ACC112 (cell line): ENCODE data around the gene ATP11A.
"Not testable (repeated sequence)": the region's sequence is repeated elsewhere in the genome, so short reads cannot be mapped to it uniquely, and the experiment has no call there.

ENCODE experiments used
- H2AFZ ChIP-seq: fragments of 200-600 bp; sonication (generic); one replicate; pipeline ENCODE4 v1.6.0; 2017; ENCODE audit warnings: antibody characterized with exemption, low read length; ENCODE audit not compliant: unreplicated experiment
- H3K27ac ChIP-seq: fragments of 200-600 bp; sonication (generic); 2 replicates; pipeline ENCODE4 v1.5.1; 2014; ENCODE audit warnings: low read depth, mild to moderate bottlenecking, antibody characterized with exemption, low read length, moderate library complexity
- H3K27me3 ChIP-seq: fragments of 200-600 bp; sonication (generic); 2 replicates; pipeline ENCODE4 v1.6.1; 2014; ENCODE audit warnings: mild to moderate bottlenecking, antibody characterized with exemption, low read length, moderate library complexity, mixed read lengths; ENCODE audit not compliant: insufficient read depth
- H3K36me3 ChIP-seq: fragments of 200-600 bp; sonication (generic); 2 replicates; pipeline ENCODE4 v1.6.1; 2016; ENCODE audit warnings: mild to moderate bottlenecking, antibody characterized with exemption, low read length, moderate library complexity, mixed read lengths; ENCODE audit not compliant: insufficient read depth
- H3K4me1 ChIP-seq: fragments of 200-600 bp; sonication (generic); one replicate; pipeline ENCODE4 v1.6.1; 2016; ENCODE audit warnings: low read length, mixed read lengths; ENCODE audit not compliant: insufficient read depth, unreplicated experiment, control insufficient read depth
- H3K4me3 ChIP-seq: fragments of 200-600 bp; sonication (generic); 2 replicates; pipeline ENCODE4 v1.5.1; 2014; ENCODE audit warnings: mild to moderate bottlenecking, low read depth, low read length
- H3K79me2 ChIP-seq: fragments of 200-600 bp; sonication (generic); one replicate; pipeline ENCODE4 v1.6.0; 2016; ENCODE audit warnings: low read length; ENCODE audit not compliant: control insufficient read depth, unreplicated experiment, insufficient read depth

Gene ATP11A

GRCh38 chr13:112782429-112783010 lies 92.7 kb downstream of the ATP11A start:
- no peaks in the 10 kb centered on the region for H3K36me3 ChIP-seq
- H3K4me3 ChIP-seq: no peak overlapping the region
- no peaks in the 10 kb centered on the region for H3K79me2 ChIP-seq
- no peaks in the 10 kb centered on the region for H3K27me3 ChIP-seq
- H3K4me1 ChIP-seq: no peaks in the 10 kb centered on the region
- no peak overlapping the region for H3K27ac ChIP-seq
- no peak overlapping the region for H2AFZ ChIP-seq

GRCh38 chr13:112783135-112783977 lies 93.5 kb downstream of the ATP11A start:
- Histone ChIP-seq H3K79me2 (no peaks in the 10 kb centered on the region), H2AFZ (no peak overlapping the region), H3K4me1 (no peaks in the 10 kb centered on the region), H3K36me3 (no peaks in the 10 kb centered on the region), H3K27me3 (no peaks in the 10 kb centered on the region), H3K27ac (no peak overlapping the region), H3K4me3 (no peak overlapping the region)

GRCh38 chr13:112783978-112784371 lies 94.1 kb downstream of the ATP11A start:
- no peaks in the 10 kb centered on the region for H3K4me1 ChIP-seq
- no peak overlapping the region for H3K4me3 ChIP-seq
- H3K27ac ChIP-seq: no peak overlapping the region
- H3K36me3 ChIP-seq: peaks cover 2% of the 10 kb centered on the region; the same call in 1 of the 2 replicates
- no peaks in the 10 kb centered on the region for H3K79me2 ChIP-seq
- H3K27me3 ChIP-seq: no peaks in the 10 kb centered on the region
- no peak overlapping the region for H2AFZ ChIP-seq

- H3K79me2 ChIP-seq: no peaks in the 10 kb centered on the region
- no peak overlapping the region for H2AFZ ChIP-seq
- H3K36me3 ChIP-seq: peaks cover 5% of the 10 kb centered on the region; the same call in 1 of the 2 replicates
- H3K4me3 ChIP-seq: no peak overlapping the region
- no peak overlapping the region for H3K27ac ChIP-seq
- H3K4me1 ChIP-seq: no peaks in the 10 kb centered on the region
- no peaks in the 10 kb centered on the region for H3K27me3 ChIP-seq
Measured at GRCh38 chr13:112784811-112785482, 95.1 kb downstream of the ATP11A start.

- no peaks in the 10 kb centered on the region for H3K4me1 ChIP-seq
- peaks cover 5% of the 10 kb centered on the region; the same call in 1 of the 2 replicates for H3K36me3 ChIP-seq
- H3K79me2 ChIP-seq: no peaks in the 10 kb centered on the region
- H3K27me3 ChIP-seq: no peaks in the 10 kb centered on the region
- no peak overlapping the region for H2AFZ ChIP-seq
- no peak overlapping the region for H3K4me3 ChIP-seq
- no peak overlapping the region for H3K27ac ChIP-seq
Measured at GRCh38 chr13:112785483-112785856, 95.6 kb downstream of the ATP11A start.

GRCh38 chr13:112786810-112787209 lies 97.0 kb downstream of the ATP11A start:
- H3K27me3 ChIP-seq, H3K4me3 ChIP-seq: not testable (repeated sequence)

GRCh38 chr13:112790735-112791641 lies 101.2 kb downstream of the ATP11A start:
- Histone ChIP-seq H2AFZ (no peak overlapping the region), H3K4me1 (no peaks in the 10 kb centered on the region), H3K27me3 (no peaks in the 10 kb centered on the region), H3K27ac (no peak overlapping the region), H3K4me3 (no peak overlapping the region), H3K36me3 (peaks cover 5% of the 10 kb centered on the region; the same call in 1 of the 2 replicates), H3K79me2 (no peaks in the 10 kb centered on the region)

More at GRCh38 chr13:112786810-112787209, 97.0 kb downstream of the ATP11A start:
- not testable (repeated sequence) for H2AFZ ChIP-seq, H3K36me3 ChIP-seq, H3K27ac ChIP-seq, H3K79me2 ChIP-seq, H3K4me1 ChIP-seq

- H3K4me3 ChIP-seq: no peak overlapping the region
- H2AFZ ChIP-seq: no peak overlapping the region
- no peaks in the 10 kb centered on the region for H3K79me2 ChIP-seq
- H3K27ac ChIP-seq: no peak overlapping the region
- peaks cover 5% of the 10 kb centered on the region; the same call in 1 of the 2 replicates for H3K36me3 ChIP-seq
- no peaks in the 10 kb centered on the region for H3K4me1 ChIP-seq
- H3K27me3 ChIP-seq: no peaks in the 10 kb centered on the region
Measured at GRCh38 chr13:112791663-112792440, 102.0 kb downstream of the ATP11A start.

- H3K27ac ChIP-seq: no peak overlapping the region
- no peak overlapping the region for H3K4me3 ChIP-seq
- H3K27me3 ChIP-seq: no peaks in the 10 kb centered on the region
- H3K4me1 ChIP-seq: no peaks in the 10 kb centered on the region
- peaks cover 5% of the 10 kb centered on the region; the same call in 1 of the 2 replicates for H3K36me3 ChIP-seq
- H2AFZ ChIP-seq: no peak overlapping the region
- H3K79me2 ChIP-seq: no peaks in the 10 kb centered on the region
Measured at GRCh38 chr13:112792511-112792910, 102.7 kb downstream of the ATP11A start.
